SK-N-SH (cell line): ENCODE data around the gene RBM34.

Source experiments
- RAD21 ChIP-seq: IDR thresholded peaks from 2 replicates; pipeline ENCODE4 v1.6.1; 2012; ENCODE audit warnings: mild to moderate bottlenecking, low read length
- YY1 ChIP-seq: IDR thresholded peaks from 2 replicates; pipeline ENCODE4 v1.4.0; 2012; ENCODE audit warnings: low read depth, mild to moderate bottlenecking
- TF ChIP-seq, protein P1 (sequence below): fragments of 200-600 bp; sonication (generic); IDR thresholded peaks from 2 replicates; pipeline ENCODE4 v1.6.1; 2017; ENCODE audit warnings: antibody characterized with exemption, mild to moderate bottlenecking, moderate library complexity

DNA sequence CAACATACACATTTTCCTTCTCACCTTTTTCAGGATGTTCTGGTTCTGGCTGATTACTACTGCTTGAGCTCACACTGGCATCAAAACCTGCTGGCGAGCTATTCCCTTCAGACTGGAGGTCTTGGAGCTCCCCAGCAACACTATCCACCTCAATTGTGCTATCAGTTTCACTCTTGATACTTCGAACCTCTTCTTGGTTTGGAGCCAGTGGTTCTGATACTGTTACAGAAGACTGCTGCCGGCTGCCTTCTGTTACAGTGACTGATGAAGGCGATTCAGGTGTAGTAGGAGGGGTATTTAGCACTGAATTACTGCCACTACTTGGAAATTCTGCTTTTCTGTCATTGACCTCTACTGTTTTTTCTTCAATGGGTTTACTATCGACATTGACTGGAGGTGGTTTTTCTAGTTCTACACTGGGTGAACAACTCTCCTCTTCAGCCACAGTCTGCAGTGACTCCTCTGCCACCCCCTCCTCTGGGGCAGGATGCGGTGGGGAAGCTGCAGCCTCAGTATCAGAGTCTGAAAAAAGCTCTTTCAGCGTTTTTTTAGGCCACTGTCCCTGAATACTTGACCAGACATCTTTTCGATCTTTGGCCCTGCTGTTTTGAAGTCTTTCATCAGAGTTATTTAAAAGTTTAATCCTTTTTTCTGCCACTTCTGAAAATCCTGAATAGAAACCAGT is 20.7 kb upstream of the RBM34 start:
- TF ChIP-seq YY1, result no peak
- no peak for TF ChIP-seq RAD21
- TF ChIP-seq, protein P1, sequence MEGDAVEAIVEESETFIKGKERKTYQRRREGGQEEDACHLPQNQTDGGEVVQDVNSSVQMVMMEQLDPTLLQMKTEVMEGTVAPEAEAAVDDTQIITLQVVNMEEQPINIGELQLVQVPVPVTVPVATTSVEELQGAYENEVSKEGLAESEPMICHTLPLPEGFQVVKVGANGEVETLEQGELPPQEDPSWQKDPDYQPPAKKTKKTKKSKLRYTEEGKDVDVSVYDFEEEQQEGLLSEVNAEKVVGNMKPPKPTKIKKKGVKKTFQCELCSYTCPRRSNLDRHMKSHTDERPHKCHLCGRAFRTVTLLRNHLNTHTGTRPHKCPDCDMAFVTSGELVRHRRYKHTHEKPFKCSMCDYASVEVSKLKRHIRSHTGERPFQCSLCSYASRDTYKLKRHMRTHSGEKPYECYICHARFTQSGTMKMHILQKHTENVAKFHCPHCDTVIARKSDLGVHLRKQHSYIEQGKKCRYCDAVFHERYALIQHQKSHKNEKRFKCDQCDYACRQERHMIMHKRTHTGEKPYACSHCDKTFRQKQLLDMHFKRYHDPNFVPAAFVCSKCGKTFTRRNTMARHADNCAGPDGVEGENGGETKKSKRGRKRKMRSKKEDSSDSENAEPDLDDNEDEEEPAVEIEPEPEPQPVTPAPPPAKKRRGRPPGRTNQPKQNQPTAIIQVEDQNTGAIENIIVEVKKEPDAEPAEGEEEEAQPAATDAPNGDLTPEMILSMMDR, result no peak
